Limb (tissue), 2 donors: ENCODE measurements around the gene SHISA9.

Experiments used
- DNase-seq, 2 donors: peaks; one replicate each; pipeline ENCODE4 v3.0.0-alpha.2; 2016; ENCODE audit errors: extremely low spot score in 2 of 2

The SHISA9 gene

GRCh38 chr16:13067648-13068047 is 166.2 kb downstream of the SHISA9 start:
- DNase-seq, result no peak

GRCh38 chr16:13068912-13069583 is 167.7 kb downstream of the SHISA9 start:
- no peak for DNase-seq

DNA sequence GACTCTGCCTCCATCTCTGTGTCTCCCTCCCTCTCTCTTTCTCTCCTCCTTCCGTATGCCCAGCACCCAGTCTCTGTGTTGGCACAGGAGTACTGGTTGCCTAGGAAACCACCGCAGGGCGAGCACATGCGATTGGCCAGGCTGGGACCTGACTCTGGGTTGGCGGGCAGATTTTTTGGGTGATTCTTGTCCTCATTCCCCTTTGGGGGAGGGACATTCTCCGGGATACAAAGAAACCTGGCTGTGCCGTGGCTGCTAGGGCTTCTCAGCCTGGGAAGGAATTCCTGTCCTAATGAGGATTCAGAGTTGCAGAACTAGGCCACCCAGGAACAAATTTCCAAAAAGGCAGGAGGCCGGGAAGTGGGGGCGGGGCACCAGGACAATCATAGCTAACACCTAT is 168.9 kb downstream of the SHISA9 start:
- DNase-seq, result peak in 1 of 2 donors; percentile 36

- no peak for DNase-seq
These were observed 175.5 kb downstream of the SHISA9 start for GRCh38 chr16:13076878-13077277.

DNA sequence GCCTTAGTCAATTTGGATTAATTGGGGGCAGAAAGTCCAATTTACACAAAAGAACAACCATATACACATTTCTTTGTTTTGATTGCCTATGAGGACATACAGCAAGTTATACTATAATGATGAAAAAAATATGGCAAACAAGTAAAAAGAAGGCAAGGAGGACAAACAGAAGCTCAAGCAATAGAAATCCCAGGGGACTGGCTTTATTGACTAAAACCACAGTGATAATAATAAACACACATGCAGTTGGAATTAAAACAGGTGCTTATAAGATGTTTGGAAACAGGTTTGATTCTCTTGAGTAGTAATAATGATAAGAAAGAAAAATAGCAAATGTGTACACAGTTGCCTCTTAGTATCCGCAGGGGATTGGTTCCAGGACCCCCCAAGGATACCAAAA is 176.4 kb downstream of the SHISA9 start:
- no peak for DNase-seq

DNA sequence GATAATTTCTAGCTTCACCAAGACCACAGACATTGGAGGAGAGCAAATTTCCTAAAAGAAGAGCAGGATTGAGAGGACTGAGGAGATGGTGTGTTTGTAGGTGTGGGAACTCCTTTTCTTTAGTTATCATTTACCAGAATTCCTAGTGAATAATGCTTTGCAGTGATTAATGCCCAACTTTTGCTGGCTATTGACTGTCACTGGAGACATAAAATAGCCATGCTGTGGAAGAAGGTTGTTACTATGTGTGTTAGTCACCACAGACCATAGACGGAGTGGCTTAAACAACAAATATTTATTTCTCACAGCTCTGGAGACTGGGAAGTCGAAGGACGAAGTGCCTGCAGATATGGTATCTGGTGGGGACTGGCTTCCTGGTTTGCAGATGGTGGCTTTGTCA is 179.1 kb downstream of the SHISA9 start:
- DNase-seq, result no peak

DNA sequence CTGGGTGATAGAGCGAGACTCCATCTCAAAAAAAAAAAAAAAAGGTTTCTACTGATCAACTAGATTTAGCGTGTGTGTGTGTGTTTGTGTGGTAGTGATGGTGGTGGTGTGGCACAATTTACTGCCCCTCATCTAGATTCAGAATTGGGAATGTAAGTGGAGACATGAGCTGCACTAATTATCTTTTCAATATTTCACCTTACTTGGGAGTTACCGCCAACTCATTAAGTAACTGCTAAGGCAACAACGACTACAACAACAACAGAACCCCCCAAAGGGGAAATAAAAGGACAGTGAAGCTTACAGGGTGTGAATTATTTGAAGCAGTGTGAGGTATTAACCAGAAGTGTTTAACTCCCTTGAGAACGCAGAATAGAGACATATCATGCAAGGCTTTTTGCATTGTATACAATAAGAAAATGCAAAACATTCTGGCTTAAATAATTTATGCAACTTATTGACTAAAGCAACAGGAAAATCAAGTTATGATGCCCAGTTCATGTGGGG is 180.5 kb downstream of the SHISA9 start:
- no peak for DNase-seq

DNA sequence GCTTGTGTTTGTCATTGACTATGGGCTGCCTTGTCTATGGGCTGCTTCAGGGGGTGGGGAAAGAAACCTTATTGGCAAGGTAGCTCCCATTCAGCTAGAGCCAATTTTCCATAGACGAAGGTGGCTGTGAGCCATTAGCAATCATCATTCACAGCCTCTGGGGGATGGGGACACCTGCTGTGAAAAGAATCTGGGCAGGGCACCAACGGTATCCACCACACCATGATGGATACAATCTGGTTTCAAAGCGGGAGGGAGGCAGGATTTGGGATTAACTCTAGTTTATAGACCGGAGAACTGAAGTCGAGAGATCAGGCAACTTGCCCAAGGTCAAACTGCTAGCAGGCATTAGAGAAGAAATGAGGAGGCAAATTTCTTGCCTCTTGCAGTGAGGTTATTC is 182.3 kb downstream of the SHISA9 start:
- no peak for DNase-seq

GRCh38 chr16:13084331-13084730 is 182.9 kb downstream of the SHISA9 start:
- DNase-seq, result no peak

GRCh38 chr16:13093661-13094060 is 192.3 kb downstream of the SHISA9 start:
- no peak for DNase-seq

- DNase-seq, result no peak
These were observed 193.7 kb downstream of the SHISA9 start for GRCh38 chr16:13095061-13095460.

- no peak for DNase-seq
These were observed 197.1 kb downstream of the SHISA9 start for GRCh38 chr16:13098536-13098935.

GRCh38 chr16:13099822-13100221 is 198.4 kb downstream of the SHISA9 start:
- DNase-seq, result no peak

DNA sequence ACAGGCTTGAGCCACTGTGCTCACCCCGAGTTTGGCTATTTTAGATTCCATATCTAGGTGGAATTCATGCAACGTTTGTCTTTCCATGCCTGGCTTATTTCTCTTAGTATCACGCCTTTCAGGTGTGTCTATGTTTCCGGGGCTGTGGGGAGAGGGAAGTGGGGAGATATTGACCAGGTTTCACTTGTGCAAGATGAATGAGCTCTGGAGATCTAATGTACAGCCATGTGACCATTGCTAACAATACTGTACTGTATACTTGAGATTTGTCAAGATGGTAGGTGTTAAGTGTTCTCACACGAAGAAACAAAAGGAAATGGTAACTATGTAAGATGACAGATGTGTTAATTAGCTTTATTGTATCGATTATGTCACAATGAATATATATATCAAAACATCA is 199.6 kb downstream of the SHISA9 start:
- DNase-seq, result no peak

- no peak for DNase-seq
These were observed 200.4 kb downstream of the SHISA9 start for GRCh38 chr16:13101828-13102227.

- DNase-seq, result no peak
These were observed 201.0 kb downstream of the SHISA9 start for GRCh38 chr16:13102401-13102800.

DNA sequence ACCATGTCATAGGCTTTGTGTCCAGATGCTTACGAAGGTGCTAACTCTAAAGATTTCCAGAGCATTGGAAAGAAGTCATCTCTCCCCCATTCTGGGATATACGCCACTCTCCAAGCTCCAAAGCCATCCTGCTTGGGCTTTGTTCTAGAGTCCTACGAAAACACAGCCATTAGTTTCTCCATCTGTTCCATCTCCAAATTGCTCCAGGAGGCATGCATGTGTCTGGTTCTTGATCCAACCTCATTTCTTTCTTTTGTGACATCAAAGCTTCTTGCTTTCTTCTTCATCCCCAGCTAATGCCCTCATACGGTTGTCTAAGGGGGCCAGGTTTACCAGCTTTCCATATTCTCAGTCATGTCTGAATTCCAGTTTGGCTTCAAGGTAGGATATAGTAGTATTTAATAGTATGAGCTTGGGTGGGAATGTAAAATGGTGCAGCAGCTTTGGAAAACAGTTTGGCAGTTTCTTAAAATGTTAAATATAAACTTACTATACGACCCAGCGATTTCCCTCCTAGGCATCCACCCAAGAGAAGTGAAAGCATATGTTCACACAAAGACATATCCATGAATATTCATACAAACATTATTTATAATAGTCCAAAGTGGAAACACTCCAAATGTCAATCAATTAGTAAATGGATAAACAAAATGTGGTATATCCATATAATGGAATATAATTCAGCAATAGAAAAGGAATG is 202.6 kb downstream of the SHISA9 start:
- DNase-seq, result no peak

DNA sequence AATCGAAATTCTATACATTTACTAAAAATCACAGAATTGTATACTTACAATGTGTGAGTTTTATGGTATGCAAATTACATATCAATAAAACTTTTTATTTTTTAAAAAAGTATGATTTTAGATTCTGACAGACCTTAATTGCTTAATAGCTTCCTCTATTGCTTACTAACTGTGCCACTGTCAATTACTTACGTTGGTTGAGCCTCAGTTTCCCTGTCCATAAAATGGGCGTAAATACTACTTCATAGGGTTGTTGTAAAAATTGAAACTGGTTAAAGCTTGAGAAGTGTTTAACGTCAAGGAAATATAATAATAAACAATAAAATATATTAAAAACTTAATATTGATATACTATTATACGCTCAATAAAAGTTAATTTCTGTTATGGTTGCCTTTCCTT is 203.4 kb downstream of the SHISA9 start:
- no peak for DNase-seq

DNA sequence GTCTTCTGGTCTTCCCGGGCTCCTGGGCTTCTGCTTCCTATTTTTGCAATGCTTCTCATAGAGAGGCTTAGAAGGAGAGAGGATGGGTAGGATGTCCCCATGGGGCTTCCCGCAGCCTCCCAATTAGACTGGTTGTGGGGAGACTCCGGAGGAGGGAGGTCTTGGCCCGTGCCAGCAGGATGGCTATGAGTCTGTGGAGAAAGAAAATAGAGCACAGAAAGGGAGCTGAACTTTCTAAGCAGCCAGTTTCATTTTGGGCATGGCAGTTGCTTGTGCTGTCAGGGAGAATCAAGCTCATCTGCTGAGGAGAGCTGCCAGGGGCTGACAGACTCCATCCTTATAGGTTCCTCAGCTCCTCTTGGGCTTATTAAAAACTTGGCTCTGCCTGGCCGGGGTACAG is 204.0 kb downstream of the SHISA9 start:
- no peak for DNase-seq

- DNase-seq, result no peak
These were observed 205.1 kb downstream of the SHISA9 start for GRCh38 chr16:13106464-13106863.

DNA sequence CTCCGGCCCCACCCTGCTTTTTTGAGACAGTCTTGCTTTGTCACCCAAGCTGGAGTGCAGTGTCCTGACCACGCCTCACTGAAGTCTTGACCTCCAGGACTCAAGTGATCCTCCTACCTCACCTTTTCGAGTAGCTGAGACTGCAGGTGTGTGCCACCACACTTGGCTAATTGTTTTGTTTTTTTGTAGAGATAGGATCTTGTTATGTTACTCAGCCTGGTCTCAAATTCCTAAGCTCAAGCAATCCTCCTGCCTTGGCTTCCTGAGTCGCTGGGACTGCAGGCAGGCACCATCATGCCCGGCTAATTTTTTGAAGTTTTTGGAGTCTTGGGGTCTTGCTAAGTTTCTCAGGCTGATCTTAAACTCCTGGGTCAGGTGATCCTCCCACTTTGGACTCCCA is 206.7 kb downstream of the SHISA9 start:
- no peak for DNase-seq

- no peak for DNase-seq
These were observed 207.8 kb downstream of the SHISA9 start for GRCh38 chr16:13109171-13109570.

- peak; percentile 6 to 45 for DNase-seq
These were observed 208.9 kb downstream of the SHISA9 start for GRCh38 chr16:13110124-13110796.
